K562 (cell line): ENCODE data around the gene PCNX3. TPM values are rescaled to one million over a fixed set of nuclear protein-coding genes. Genes with fewer than 3 reads are reported as not detected.

Source experiments
- ATF1 ChIP-seq, 2 experiments: fragments of 450-650 bp in 1 of 2; IDR thresholded peaks; 2 replicates each; pipeline ENCODE4 v1.6.1; 2016; ENCODE audit warnings: missing compliant biosample characterization in 1 of 2, missing genetic modification characterization in 1 of 2
- CLOCK ChIP-seq: fragments of 250-450 bp; sonication (Bioruptor Pico); IDR thresholded peaks from 2 replicates; pipeline ENCODE4 v1.4.0; 2020; ENCODE audit warnings: mild to moderate bottlenecking, moderate library complexity, borderline replicate concordance
- EGR1 ChIP-seq: fragments of 450-650 bp; conservative IDR thresholded peaks from 2 replicates; pipeline ENCODE4 v1.6.1; 2017; ENCODE audit warnings: mild to moderate bottlenecking
- EP300 ChIP-seq: IDR thresholded peaks from 2 replicates; pipeline ENCODE4 v1.6.1; 2012; ENCODE audit warnings: low read length, improper control_type of control experiment
- ERF ChIP-seq: fragments of 450-650 bp; formaldehyde crosslinking; IDR thresholded peaks from 2 replicates; pipeline ENCODE4 v1.4.0; 2020; ENCODE audit warnings: mild to moderate bottlenecking, mixed read lengths
- ETS2 ChIP-seq: IDR thresholded peaks from 2 replicates; pipeline ENCODE4 v1.6.1; 2016; ENCODE audit warnings: borderline replicate concordance, missing genetic modification characterization, mild to moderate bottlenecking, moderate library complexity, missing compliant biosample characterization; ENCODE audit not compliant: poor library complexity, severe bottlenecking
- FOS ChIP-seq: IDR thresholded peaks from 3 replicates; pipeline ENCODE4 v1.6.1; 2011; ENCODE audit not compliant: insufficient read length; ENCODE audit errors: extremely low read depth
- FOXJ2 ChIP-seq: fragments of 200-800 bp; sonication (Bioruptor generic); IDR thresholded peaks from 2 replicates; pipeline ENCODE4 v1.6.1; 2016; ENCODE audit warnings: missing genetic modification characterization, missing compliant biosample characterization
- GTF3C2 ChIP-seq: IDR thresholded peaks from 3 replicates; pipeline ENCODE4 v1.6.1; 2011; ENCODE audit warnings: borderline replicate concordance, mild to moderate bottlenecking, moderate library complexity; ENCODE audit not compliant: insufficient read length; ENCODE audit errors: extremely low read depth
- HIVEP1 ChIP-seq: fragments of 250-450 bp; sonication (Bioruptor Pico); IDR thresholded peaks from 2 replicates; pipeline ENCODE4 v1.4.0; 2020; ENCODE audit warnings: mild to moderate bottlenecking
- ILK ChIP-seq: fragments of 450-650 bp; IDR thresholded peaks from 2 replicates; pipeline ENCODE4 v1.6.1; 2016; ENCODE audit warnings: missing genetic modification characterization, low read depth, mild to moderate bottlenecking, missing compliant biosample characterization, moderate library complexity, borderline replicate concordance
- MTA3 ChIP-seq: fragments of 450-650 bp; formaldehyde crosslinking; IDR thresholded peaks from 2 replicates; pipeline ENCODE4 v1.6.1; 2017; ENCODE audit warnings: mild to moderate bottlenecking, borderline replicate concordance
- MYNN ChIP-seq, 2 experiments: sonication (generic); formaldehyde crosslinking in 1 of 2; IDR thresholded peaks; 2 replicates each; pipeline versions ENCODE4 v1.5.0 to v1.6.1; 2016 to 2020; ENCODE audit warnings: antibody characterized with exemption in 1 of 2, missing genetic modification reagents in 1 of 2
- RBM15 ChIP-seq: fragments of 200-400 bp; formaldehyde crosslinking; IDR thresholded peaks from 2 replicates; pipeline ENCODE4 v1.6.1; 2018; ENCODE audit warnings: mild to moderate bottlenecking, low read length, moderate library complexity; ENCODE audit not compliant: insufficient read depth
- SRSF1 ChIP-seq: fragments of 200-400 bp; formaldehyde crosslinking; IDR thresholded peaks from 2 replicates; pipeline ENCODE4 v1.6.1; 2017; ENCODE audit warnings: mild to moderate bottlenecking, low read depth, low read length, moderate library complexity
- TCF3 ChIP-seq: sonication (generic); formaldehyde crosslinking; IDR thresholded peaks from 2 replicates; pipeline ENCODE4 v1.4.0; 2020; ENCODE audit warnings: mild to moderate bottlenecking, missing genetic modification reagents
- TCFL5 ChIP-seq: fragments of 250-450 bp; sonication (Bioruptor Pico); conservative IDR thresholded peaks from 2 replicates; pipeline ENCODE4 v1.6.1; 2021; ENCODE audit warnings: mild to moderate bottlenecking, moderate library complexity, matching md5 sums
- ZNF12 ChIP-seq: sonication (generic); formaldehyde crosslinking; IDR thresholded peaks from 2 replicates; pipeline ENCODE4 v1.4.0; 2020; ENCODE audit warnings: mild to moderate bottlenecking, missing genetic modification reagents
- ZNF140 ChIP-seq: fragments of 250-450 bp; sonication (Bioruptor Pico); IDR thresholded peaks from 2 replicates; pipeline ENCODE4 v1.8.0; 2021; ENCODE audit warnings: moderate library complexity, mild to moderate bottlenecking, inconsistent platforms
- ZNF184 ChIP-seq: sonication (generic); formaldehyde crosslinking; IDR thresholded peaks from 2 replicates; pipeline ENCODE4 v1.5.0; 2020; ENCODE audit warnings: missing genetic modification reagents
- ZNF511 ChIP-seq: sonication (generic); formaldehyde crosslinking; IDR thresholded peaks from 2 replicates; pipeline ENCODE4 v1.8.0; 2022; ENCODE audit warnings: mild to moderate bottlenecking, missing genetic modification reagents
- polyA plus RNA-seq, 8 experiments: library from polyadenylated mRNA; depleted of rRNA in 4 of 8; stranded (reverse) in 5 of 8; unstranded in 3 of 8; fragments of >200 nt; fragmentation: Nextera tagmentation in 2 of 8; fragmentation: Illumina TruSeq in 1 of 8; extraction: Ambion mirVana in 2 of 8; extraction: Trizol in 1 of 8; gene quantifications; 2 replicates each; pipeline versions ENCODE4 v1.2.1 to v1.2.3, GENCODE V29; 2011 to 2014; ENCODE audit warnings: inconsistent platforms in 1 of 8, missing spikeins in 1 of 8
- total RNA-seq, 7 experiments: library from RNA; depleted of rRNA in 6 of 7; stranded (reverse); fragments of >200 nt in 6 of 7; fragmentation: Illumina TruSeq in 2 of 7; extraction: Trizol in 2 of 7; gene quantifications; 2 replicates each; pipeline versions ENCODE4 v1.2.1 to v1.2.3, GENCODE V29; 2011 to 2021; ENCODE audit warnings: low replicate concordance in 1 of 7

Gene PCNX3
- total and polyA plus RNA-seq, 9 of the 15 experiments (the other 6 are each of a cell fraction or from before 2014, with no cell fraction given), result 0.11 to 47.8 (median 12.8) TPM

- TF ChIP-seq MYNN (IDR thresholded peaks at IDR 0.05), result 0 out of 2 replicates have a peak, but pooled peaks have one; percentile 10
- TF ChIP-seq MYNN (CRISPR knock-in tag; IDR thresholded peaks at IDR 0.05), result no peak
- peak; percentile 93 for TF ChIP-seq ATF1 (CRISPR knock-in tag; IDR thresholded peaks at IDR 0.05)
- peak; percentile 99 for TF ChIP-seq ATF1 (tag; IDR thresholded peaks at IDR 0.05)
- no peak for TF ChIP-seq RBM15
- TF ChIP-seq CLOCK, result no peak
- no peak for TF ChIP-seq EP300
- TF ChIP-seq ZNF140 (CRISPR knock-in tag), result no peak
- peak; percentile 84; the same call in 1 of the 2 replicates for TF ChIP-seq MTA3
- no peak for TF ChIP-seq ILK (tag)
- no peak; the same call in 1 of the 2 replicates for TF ChIP-seq ZNF511
- peak; percentile 72 for TF ChIP-seq FOXJ2 (tag)
- TF ChIP-seq TCF3 (CRISPR knock-in tag), result peak; percentile 52; the same call in 1 of the 2 replicates
- TF ChIP-seq FOS, result no peak
- TF ChIP-seq ZNF12 (CRISPR knock-in tag), result peak; percentile 76
- TF ChIP-seq ZNF184 (CRISPR knock-in tag), result no peak
- peak; percentile 38; the same call in 1 of the 2 replicates for TF ChIP-seq EGR1
- TF ChIP-seq HIVEP1, result peak; percentile 96
- no peak for TF ChIP-seq ETS2
- TF ChIP-seq GTF3C2, result no peak
- TF ChIP-seq SRSF1, result no peak
- TF ChIP-seq TCFL5 (CRISPR knock-in tag), result no peak
- no peak for TF ChIP-seq ERF (CRISPR knock-in tag)
These were observed 45.3 kb upstream of the PCNX3 start, which contains the start of gene ZNRD2 (continued) for GRCh38 chr11:65569973-65570918.
